A549 (cell line): ENCODE results near the gene COA7. TPM values are rescaled to one million over a fixed set of nuclear protein-coding genes. Genes with fewer than 3 reads are reported as not detected.

Source experiments
- ATAC-seq, 2 experiments: fragments of 200-7000 bp in 1 of 2; fragments of >200 bp in 1 of 2; cut with Nextera tagmentation in 1 of 2; cut with Tn5 transposase in 1 of 2; 3 replicates each; pipeline versions ENCODE4 v1.8.0 to v1.9.1; 2018 to 2020; ENCODE audit warnings: mild to moderate bottlenecking in 1 of 2, moderate library complexity in 1 of 2
- CTCF ChIA-PET: fragments of 300-600 bp; sonication (Branson Sonifier 250); formaldehyde crosslinking; extraction: SDS; loops from one replicate; lab custom pipeline; 2021; ENCODE audit warnings: antibody characterized with exemption, inconsistent platforms; lab: Yijun Ruan, JAX
- POLR2A ChIA-PET: fragments of 350-600 bp; formaldehyde crosslinking; extraction: SDS; loops from one replicate; lab custom pipeline; 2021; ENCODE audit warnings: antibody characterized with exemption, inconsistent platforms; lab: Yijun Ruan, JAX
- DNase-seq, 2 experiments: peaks; one replicate each; pipeline versions ENCODE4 v3.0.0 to v3.0.0-alpha.2; 2011 to 2016; ENCODE audit warnings: low read depth in 1 of 2, low spot score in 1 of 2
- FAIRE-seq: peaks from 2 replicates; lab custom pipeline; 2011; peaks lifted over from hg19 to GRCh38; lab: Jason Lieb, UNC
- H3K27ac ChIP-seq, 2 experiments: fragments of >200 bp; sonication (Bioruptor Twin); formaldehyde crosslinking; 3 replicates each; pipeline ENCODE4 v1.5.1; 2016 to 2017
- H3K4me1 ChIP-seq: fragments of >200 bp; sonication (Bioruptor Twin); formaldehyde crosslinking; 3 replicates; pipeline ENCODE4 v1.6.1; 2016
- H3K4me2 ChIP-seq: fragments of >200 bp; sonication (Bioruptor Twin); formaldehyde crosslinking; 3 replicates; pipeline ENCODE4 v1.6.1; 2016
- H3K4me3 ChIP-seq: fragments of >200 bp; sonication (Bioruptor Twin); formaldehyde crosslinking; 3 replicates; pipeline ENCODE4 v1.5.1; 2016
- H3K9me3 ChIP-seq: fragments of >200 bp; sonication (Bioruptor Twin); formaldehyde crosslinking; 3 replicates; pipeline ENCODE4 v1.6.1; 2016
- CBX8 ChIP-seq: fragments of 200-600 bp; sonication (generic); IDR thresholded peaks from 2 replicates; pipeline ENCODE4 v1.6.1; 2016
- CEBPB ChIP-seq, 2 experiments: fragments of >200 bp in 1 of 2; sonication (Bioruptor Twin) in 1 of 2; formaldehyde crosslinking in 1 of 2; IDR thresholded peaks; 2 replicates each; pipeline ENCODE4 v1.6.1; 2012 to 2016
- CHD2 ChIP-seq: fragments of 150-350 bp; IDR thresholded peaks from 2 replicates; pipeline ENCODE4 v1.6.1; 2014; ENCODE audit warnings: low read length; ENCODE audit not compliant: partially characterized antibody
- CTCF ChIP-seq: fragments of >200 bp; sonication (Bioruptor Twin); formaldehyde crosslinking; IDR thresholded peaks from 3 replicates; pipeline ENCODE4 v1.5.1; 2016
- ELK1 ChIP-seq: fragments of 150-350 bp; IDR thresholded peaks from 2 replicates; pipeline ENCODE4 v1.6.1; 2014; ENCODE audit warnings: low read depth, mild to moderate bottlenecking, low read length
- GATA3 ChIP-seq: IDR thresholded peaks from 2 replicates; pipeline ENCODE4 v1.6.1; 2012; ENCODE audit warnings: borderline replicate concordance
- HEYL ChIP-seq: fragments of 250-450 bp; sonication (Bioruptor Pico); IDR thresholded peaks from 2 replicates; pipeline ENCODE4 v1.8.0; 2021; ENCODE audit warnings: mild to moderate bottlenecking, moderate library complexity
- HMGXB4 ChIP-seq: fragments of 250-450 bp; sonication (Bioruptor Pico); IDR thresholded peaks from 2 replicates; pipeline ENCODE4 v1.5.0; 2021; ENCODE audit warnings: mild to moderate bottlenecking, moderate library complexity, borderline replicate concordance
- HOXA7 ChIP-seq: fragments of 250-450 bp; sonication (Bioruptor Pico); IDR thresholded peaks from 2 replicates; pipeline ENCODE4 v1.5.0; 2020; ENCODE audit warnings: mild to moderate bottlenecking, moderate library complexity
- HOXB5 ChIP-seq: fragments of 250-450 bp; sonication (Bioruptor Pico); IDR thresholded peaks from 2 replicates; pipeline ENCODE4 v1.5.0; 2020; ENCODE audit warnings: mild to moderate bottlenecking, moderate library complexity
- KDM1A ChIP-seq: fragments of 200-600 bp; sonication (generic); IDR thresholded peaks from 2 replicates; pipeline ENCODE4 v1.6.1; 2016; ENCODE audit warnings: low read depth, mild to moderate bottlenecking
- KDM5A ChIP-seq: fragments of 200-600 bp; sonication (generic); IDR thresholded peaks from 2 replicates; pipeline ENCODE4 v1.6.1; 2016; ENCODE audit warnings: antibody characterized with exemption, mild to moderate bottlenecking
- MAZ ChIP-seq: fragments of 150-350 bp; IDR thresholded peaks from 2 replicates; pipeline ENCODE4 v1.6.1; 2014; ENCODE audit warnings: antibody characterized with exemption, low read depth, low read length, borderline replicate concordance
- MYC ChIP-seq: IDR thresholded peaks from 2 replicates; pipeline ENCODE4 v1.6.1; 2012; ENCODE audit warnings: mild to moderate bottlenecking, inconsistent platforms, low read length, improper control_type of control experiment, borderline replicate concordance
- PHF8 ChIP-seq: fragments of 200-600 bp; sonication (generic); IDR thresholded peaks from 2 replicates; pipeline ENCODE4 v1.6.1; 2016; ENCODE audit warnings: low read depth, mild to moderate bottlenecking, antibody characterized with exemption, moderate library complexity, borderline replicate concordance
- POLR2AphosphoS2 ChIP-seq: conservative IDR thresholded peaks from 2 replicates; pipeline ENCODE4 v1.6.1; 2012; ENCODE audit warnings: low read length, improper control_type of control experiment, inconsistent platforms
- RAD21 ChIP-seq, 2 experiments: fragments of >200 bp in 1 of 2; sonication (Bioruptor Twin) in 1 of 2; formaldehyde crosslinking in 1 of 2; IDR thresholded peaks in 1 of 2; conservative IDR thresholded peaks in 1 of 2; 2 replicates in 1 of 2; 3 replicates in 1 of 2; pipeline ENCODE4 v1.6.1; 2012 to 2018; ENCODE audit warnings: inconsistent platforms in 1 of 2
- RCOR1 ChIP-seq: fragments of 150-350 bp; IDR thresholded peaks from 2 replicates; pipeline ENCODE4 v1.6.1; 2014; ENCODE audit warnings: antibody characterized with exemption, low read length, low read depth
- RFX5 ChIP-seq: fragments of 450-650 bp; IDR thresholded peaks from 2 replicates; pipeline ENCODE4 v1.7.1; 2014; ENCODE audit warnings: antibody characterized with exemption, mild to moderate bottlenecking, moderate library complexity
- USF2 ChIP-seq: fragments of 450-650 bp; IDR thresholded peaks from 2 replicates; pipeline ENCODE4 v1.6.1; 2014; ENCODE audit warnings: antibody characterized with exemption
- ZNF302 ChIP-seq: fragments of 250-450 bp; sonication (Bioruptor Pico); IDR thresholded peaks from 2 replicates; pipeline ENCODE4 v1.9.0; 2021; ENCODE audit warnings: inconsistent platforms, mild to moderate bottlenecking, moderate library complexity
- ZSCAN20 ChIP-seq: fragments of 250-450 bp; sonication (Bioruptor Pico); IDR thresholded peaks from 2 replicates; pipeline ENCODE4 v1.8.0; 2022; ENCODE audit warnings: mild to moderate bottlenecking, moderate library complexity
- WGBS: methylation state at CpG from one replicate; pipeline ENCODE4 v1.1.6; 2017; ENCODE audit errors: missing lambda C conversion rate; 5-methylcytosine and 5-hydroxymethylcytosine counted together
- polyA plus RNA-seq, 4 experiments: library from polyadenylated mRNA; depleted of rRNA in 3 of 4; stranded (reverse); fragments of >200 nt; fragmentation: RNase III in 1 of 4; extraction: RNeasy Plus Mini Kit Qiagen cat#74134 plus additional on column Dnase treatment in 1 of 4; gene quantifications; 2 replicates in 3 of 4; 3 replicates in 1 of 4; pipeline ENCODE4 v1.2.3, GENCODE V29; 2011 to 2017

Gene COA7
- polyA plus RNA-seq, 2 of the 4 experiments (the other 2 are of a cell fraction), result 18.1 to 22.0 TPM

GRCh38 chr1:52641307-52641706 lies 56.8 kb downstream of the COA7 start:
- TF ChIP-seq ZNF302 (CRISPR knock-in tag) (no peak), PHF8 (no peak), CTCF (no peak), ELK1 (no peak), HEYL (CRISPR knock-in tag) (no peak), CEBPB (IDR thresholded peaks at IDR 0.05) (no peak), HOXB5 (CRISPR knock-in tag) (no peak), CHD2 (no peak), RCOR1 (no peak), HOXA7 (no peak), KDM1A (no peak), POLR2AphosphoS2 (no peak), GATA3 (no peak), KDM5A (no peak), RAD21 (conservative IDR thresholded peaks at IDR 0.05 in 1 of 2, IDR thresholded peaks at IDR 0.05 in 1 of 2) (no peak), ZSCAN20 (no peak), HMGXB4 (CRISPR knock-in tag) (no peak), MAZ (no peak), RFX5 (no peak), USF2 (no peak)
- Histone ChIP-seq H3K27ac (no peak overlapping the region), H3K4me3 (no peak overlapping the region), H3K4me1 (peaks cover 4% of the 10 kb centered on the region; the same call in 1 of the 3 replicates), H3K4me2 (no peak overlapping the region), H3K9me3 (no peaks in the 10 kb centered on the region)
- WGBS, result 60% methylated on average over 4 of the region's 4 CpGs
- CTCF ChIA-PET, result interaction anchor here (0.8 kb wide), 1 partner anchor 9 kb away, joined by 3 read pairs; no protein-coding TSS in a partner anchor
- no peak for ATAC-seq
- POLR2A ChIA-PET, result no interaction called here
- DNase-seq, result no peak
- no peak for FAIRE-seq

- Histone ChIP-seq H3K27ac (no peak overlapping the region), H3K4me1 (peaks cover 4% of the 10 kb centered on the region; the same call in 1 of the 3 replicates), H3K9me3 (no peaks in the 10 kb centered on the region), H3K4me2 (no peak overlapping the region), H3K4me3 (no peak overlapping the region)
- 63% methylated on average over 6 of the region's 6 CpGs for WGBS
- DNase-seq (no peak), ATAC-seq (no peak), FAIRE-seq (no peak)
- POLR2A ChIA-PET, result no interaction called here
- TF ChIP-seq MYC (no peak), CBX8 (no peak), ELK1 (no peak), HEYL (CRISPR knock-in tag) (no peak)
- CTCF ChIA-PET, result interaction anchor here (0.8 to 1.0 kb wide), 2 partner anchors 9 kb away, joined by 3 read pairs; no protein-coding TSS in a partner anchor
These were observed 57.5 kb downstream of the COA7 start for GRCh38 chr1:52640697-52641096.
